HG03565 (cell line): ENCODE data around the gene RRAGD.
A peak's percentile ranks its signal among the peaks of the same experiment; 100 is the strongest.
"Not testable (repeated sequence)": the region's sequence is repeated elsewhere in the genome, so short reads cannot be mapped to it uniquely, and the experiment has no call there.

Source experiments
- ATAC-seq: cut with Tn5 transposase; IDR thresholded peaks from one replicate; pipeline ENCODE4 v1.9.1; 2021; ENCODE audit warnings: mild to moderate bottlenecking, moderate library complexity; ENCODE audit not compliant: unreplicated experiment

RRAGD gene

GRCh38 chr6:89413006-89413400 lies 930 bp upstream of the RRAGD start:
- ATAC-seq: no peak

- peak; percentile 17 for ATAC-seq
Measured at GRCh38 chr6:89411145-89412070, 665 bp downstream of the RRAGD start.

GRCh38 chr6:89410788-89411144 lies 1.3 kb downstream of the RRAGD start:
- no peak for ATAC-seq

GRCh38 chr6:89410231-89410761 lies 1.8 kb downstream of the RRAGD start:
- ATAC-seq: no peak

- no peak for ATAC-seq
Measured at GRCh38 chr6:89409461-89410035, 2.5 kb downstream of the RRAGD start.

- no peak for ATAC-seq
Measured at GRCh38 chr6:89406141-89406540, 5.9 kb downstream of the RRAGD start.

- no peak for ATAC-seq
Measured at GRCh38 chr6:89404512-89404911, 7.6 kb downstream of the RRAGD start.

- ATAC-seq: no peak
Measured at GRCh38 chr6:89402776-89403175, 9.3 kb downstream of the RRAGD start.

- ATAC-seq: no peak
Measured at GRCh38 chr6:89400912-89401399, 11.1 kb downstream of the RRAGD start.

GRCh38 chr6:89400050-89400449 lies 12.0 kb downstream of the RRAGD start:
- ATAC-seq: no peak

- ATAC-seq: no peak
Measured at GRCh38 chr6:89398762-89399525, 13.1 kb downstream of the RRAGD start.

- not testable (repeated sequence) for ATAC-seq
Measured at GRCh38 chr6:89397884-89398283, 14.2 kb downstream of the RRAGD start.

GRCh38 chr6:89393659-89394058 lies 18.4 kb downstream of the RRAGD start:
- ATAC-seq: no peak

GRCh38 chr6:89392823-89393222 lies 19.2 kb downstream of the RRAGD start:
- no peak for ATAC-seq

GRCh38 chr6:89388846-89389245 lies 23.2 kb downstream of the RRAGD start:
- ATAC-seq: no peak

- peak; percentile 95 for ATAC-seq
Measured at GRCh38 chr6:89387516-89388201, 24.4 kb downstream of the RRAGD start.

GRCh38 chr6:89386917-89387491 lies 25.1 kb downstream of the RRAGD start:
- no peak for ATAC-seq

GRCh38 chr6:89385846-89386245 lies 26.2 kb downstream of the RRAGD start:
- ATAC-seq: no peak

GRCh38 chr6:89385156-89385667 lies 26.9 kb downstream of the RRAGD start:
- ATAC-seq: no peak

GRCh38 chr6:89381031-89381430 lies 31.0 kb downstream of the RRAGD start:
- no peak for ATAC-seq
